K562 (cell line): ENCODE measurements around the gene SHISA8. TPM values are rescaled to one million over a fixed set of nuclear protein-coding genes. Genes with fewer than 3 reads are reported as not detected.
A peak's percentile ranks its signal among the peaks of the same experiment; 100 is the strongest.

Experiments used
- ARID3A ChIP-seq: IDR thresholded peaks from 2 replicates; pipeline ENCODE4 v1.6.1; 2012; ENCODE audit warnings: low read depth, low read length, improper control_type of control experiment, borderline replicate concordance
- COPS2 ChIP-seq: fragments of 450-650 bp; conservative IDR thresholded peaks from 2 replicates; pipeline ENCODE4 v1.6.1; 2016; ENCODE audit warnings: mild to moderate bottlenecking, moderate library complexity
- DDX20 ChIP-seq: fragments of 450-650 bp; IDR thresholded peaks from 2 replicates; pipeline ENCODE4 v1.6.1; 2016; ENCODE audit warnings: missing genetic modification characterization, low read depth, mild to moderate bottlenecking, missing compliant biosample characterization, moderate library complexity
- E2F3 ChIP-seq: fragments of 250-450 bp; sonication (Bioruptor Pico); IDR thresholded peaks from 2 replicates; pipeline ENCODE4 v1.4.0; 2020; ENCODE audit warnings: mild to moderate bottlenecking
- ESRRB ChIP-seq: fragments of 250-450 bp; sonication (Bioruptor Pico); IDR thresholded peaks from 2 replicates; pipeline ENCODE4 v1.5.0; 2020; ENCODE audit warnings: mild to moderate bottlenecking, moderate library complexity, borderline replicate concordance
- GTF3C2 ChIP-seq: IDR thresholded peaks from 3 replicates; pipeline ENCODE4 v1.6.1; 2011; ENCODE audit warnings: borderline replicate concordance, mild to moderate bottlenecking, moderate library complexity; ENCODE audit not compliant: insufficient read length; ENCODE audit errors: extremely low read depth
- NR4A1 ChIP-seq, 2 experiments: fragments of 250-450 bp in 1 of 2; fragments of 450-650 bp in 1 of 2; sonication (Bioruptor Pico) in 1 of 2; IDR thresholded peaks; 2 replicates each; pipeline versions ENCODE4 v1.4.0 to v1.6.1; 2016 to 2020; ENCODE audit warnings: mild to moderate bottlenecking in 2 of 2, missing compliant biosample characterization in 1 of 2, missing genetic modification characterization in 1 of 2, moderate library complexity in 1 of 2
- POLR2AphosphoS5 ChIP-seq: IDR thresholded peaks from 2 replicates; pipeline ENCODE4 v1.6.1; 2011; ENCODE audit warnings: mild to moderate bottlenecking, low read depth, low read length, moderate library complexity; ENCODE audit not compliant: control insufficient read depth, insufficient read depth
- U2AF2 ChIP-seq: fragments of 200-400 bp; formaldehyde crosslinking; optimal IDR thresholded peaks from 2 replicates; pipeline ENCODE3; 2017; ENCODE audit warnings: low read depth, mild to moderate bottlenecking, low read length
- ZFX ChIP-seq: sonication (generic); formaldehyde crosslinking; IDR thresholded peaks from 2 replicates; pipeline ENCODE4 v1.8.0; 2022; ENCODE audit warnings: mild to moderate bottlenecking, missing genetic modification reagents, moderate library complexity
- ZNF184 ChIP-seq: sonication (generic); formaldehyde crosslinking; IDR thresholded peaks from 2 replicates; pipeline ENCODE4 v1.5.0; 2020; ENCODE audit warnings: missing genetic modification reagents
- ZNF263 ChIP-seq: sonication (generic); formaldehyde crosslinking; IDR thresholded peaks from 2 replicates; pipeline ENCODE4 v1.8.0; 2022; ENCODE audit warnings: mild to moderate bottlenecking, missing genetic modification reagents, borderline replicate concordance
- ZNF280A ChIP-seq: fragments of 450-650 bp; IDR thresholded peaks from 2 replicates; pipeline ENCODE4 v1.6.1; 2018; ENCODE audit warnings: mild to moderate bottlenecking, low read depth; ENCODE audit not compliant: partially characterized antibody
- ZNF717 ChIP-seq: fragments of 250-450 bp; sonication (Bioruptor Pico); IDR thresholded peaks from 2 replicates; pipeline ENCODE4 v1.5.0; 2021
- ZNF75A ChIP-seq: fragments of 450-650 bp; formaldehyde crosslinking; IDR thresholded peaks from 2 replicates; pipeline ENCODE4 v1.4.0; 2020; ENCODE audit warnings: mild to moderate bottlenecking
- polyA plus RNA-seq, 8 experiments: library from polyadenylated mRNA; depleted of rRNA in 4 of 8; stranded (reverse) in 5 of 8; unstranded in 3 of 8; fragments of >200 nt; fragmentation: Nextera tagmentation in 2 of 8; fragmentation: Illumina TruSeq in 1 of 8; extraction: Ambion mirVana in 2 of 8; extraction: Trizol in 1 of 8; gene quantifications; 2 replicates each; pipeline versions ENCODE4 v1.2.1 to v1.2.3, GENCODE V29; 2011 to 2014; ENCODE audit warnings: inconsistent platforms in 1 of 8, missing spikeins in 1 of 8
- total RNA-seq, 7 experiments: library from RNA; depleted of rRNA in 6 of 7; stranded (reverse); fragments of >200 nt in 6 of 7; fragmentation: Illumina TruSeq in 2 of 7; extraction: Trizol in 2 of 7; gene quantifications; 2 replicates each; pipeline versions ENCODE4 v1.2.1 to v1.2.3, GENCODE V29; 2011 to 2021; ENCODE audit warnings: low replicate concordance in 1 of 7

Gene SHISA8
- total and polyA plus RNA-seq, 9 of the 15 experiments (the other 6 are each of a cell fraction or from before 2014, with no cell fraction given) = 0.07 to 3.3 (median 1.1) TPM; not detected in 4

- TF ChIP-seq ZNF280A (no peak), ZNF75A (CRISPR knock-in tag) (no peak), E2F3 (no peak), DDX20 (tag) (no peak), GTF3C2 (no peak), POLR2AphosphoS5 (peak; percentile 32; the same call in 1 of the 2 replicates), ZNF184 (CRISPR knock-in tag) (no peak), ZNF263 (no peak), ESRRB (CRISPR knock-in tag) (no peak), ZFX (CRISPR knock-in tag) (0 out of 2 replicates have a peak, but pooled peaks have one; percentile 23), U2AF2 (no peak), ARID3A (no peak), ZNF717 (CRISPR knock-in tag) (no peak), COPS2 (no peak), NR4A1 (CRISPR knock-in tag; IDR thresholded peaks at IDR 0.05) (no peak), NR4A1 (tag; IDR thresholded peaks at IDR 0.05) (no peak)
Measured at GRCh38 chr22:41899992-41900651, 14.8 kb downstream of the SHISA8 start (continued).
